ENCODE results near the gene RBFOX2.
"Not testable (repeated sequence)": the region's sequence is repeated elsewhere in the genome, so short reads cannot be mapped to it uniquely, and the experiment has no call there.

The RBFOX2 gene

DNA sequence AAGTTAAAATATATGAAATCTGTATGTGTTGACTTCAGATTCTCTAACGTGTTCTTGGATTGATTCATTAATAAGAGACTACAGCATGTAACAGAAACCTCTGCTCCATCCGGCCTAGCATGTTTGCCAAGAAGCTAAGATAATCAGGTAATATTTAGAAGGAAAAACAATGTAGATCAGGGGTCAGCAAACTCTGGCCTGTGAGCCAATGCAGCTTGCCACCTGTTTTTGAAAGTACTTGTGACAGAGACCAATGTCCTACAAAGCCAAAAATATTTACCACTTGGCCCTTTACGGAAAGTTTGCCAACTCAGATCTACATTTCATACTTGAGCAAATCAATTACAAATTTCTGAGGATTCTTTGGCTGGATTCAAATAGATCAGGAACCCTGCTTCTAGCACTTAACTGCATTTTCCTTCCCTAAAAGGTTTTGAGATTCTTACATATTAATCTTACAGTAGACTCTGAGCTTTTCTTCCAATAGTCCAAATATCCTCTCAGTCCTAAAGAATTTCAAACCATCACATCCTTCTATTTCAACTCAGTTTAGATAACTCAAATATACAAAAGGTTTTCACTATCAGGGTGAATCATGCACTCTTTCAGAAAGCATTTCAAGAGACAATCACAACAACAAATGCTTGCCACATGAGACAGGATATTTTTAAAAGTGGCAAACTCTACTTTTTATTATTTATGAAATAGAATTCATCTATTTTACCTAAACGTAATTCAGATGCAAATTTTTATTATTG lies 281.5 kb downstream of the RBFOX2 start:
- DNase-seq (ENCODE audit: extremely low read depth in 1 of 2, low read depth in 1 of 2) = no peak

GRCh38 chr22:35746248-35746647 lies 282.4 kb downstream of the RBFOX2 start:
- no peak for DNase-seq (ENCODE audit: extremely low read depth in 1 of 2, low read depth in 1 of 2)

DNA sequence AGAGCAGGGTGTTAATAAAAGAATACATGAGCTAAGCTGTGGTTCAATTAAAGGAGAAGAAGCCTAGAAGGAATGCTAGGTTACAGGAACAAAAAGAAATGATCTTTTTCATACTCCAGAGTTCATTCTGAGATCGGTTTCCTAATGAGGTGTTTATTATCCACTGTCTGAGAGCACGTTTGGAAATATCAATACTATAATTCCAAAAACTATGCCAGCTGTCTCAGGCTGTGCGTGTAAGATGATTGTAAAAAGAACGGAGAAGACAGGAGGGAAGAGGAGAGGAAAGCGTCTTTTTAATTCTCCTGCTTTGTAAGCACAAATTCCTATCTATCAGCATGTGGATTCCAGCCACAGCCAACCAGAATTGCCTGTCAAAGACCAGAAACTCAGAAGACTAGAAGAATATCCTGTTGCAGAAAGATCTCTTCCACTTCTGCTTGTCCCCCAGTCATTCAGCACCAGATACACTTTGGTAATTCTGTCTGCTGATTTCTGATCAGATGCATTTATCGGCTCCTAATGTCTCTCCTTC lies 285.2 kb downstream of the RBFOX2 start:
- DNase-seq (ENCODE audit: extremely low read depth in 1 of 2, low read depth in 1 of 2) = no peak

GRCh38 chr22:35742342-35743100 lies 286.1 kb downstream of the RBFOX2 start:
- DNase-seq (ENCODE audit: extremely low read depth in 1 of 2, low read depth in 1 of 2) = no peak

GRCh38 chr22:35740616-35741015 lies 288.0 kb downstream of the RBFOX2 start:
- DNase-seq (ENCODE audit: extremely low read depth in 1 of 2, low read depth in 1 of 2) = no peak

- DNase-seq (ENCODE audit: extremely low read depth in 1 of 2, low read depth in 1 of 2) = no peak
Measured at GRCh38 chr22:35739931-35740380, 288.7 kb downstream of the RBFOX2 start.

DNA sequence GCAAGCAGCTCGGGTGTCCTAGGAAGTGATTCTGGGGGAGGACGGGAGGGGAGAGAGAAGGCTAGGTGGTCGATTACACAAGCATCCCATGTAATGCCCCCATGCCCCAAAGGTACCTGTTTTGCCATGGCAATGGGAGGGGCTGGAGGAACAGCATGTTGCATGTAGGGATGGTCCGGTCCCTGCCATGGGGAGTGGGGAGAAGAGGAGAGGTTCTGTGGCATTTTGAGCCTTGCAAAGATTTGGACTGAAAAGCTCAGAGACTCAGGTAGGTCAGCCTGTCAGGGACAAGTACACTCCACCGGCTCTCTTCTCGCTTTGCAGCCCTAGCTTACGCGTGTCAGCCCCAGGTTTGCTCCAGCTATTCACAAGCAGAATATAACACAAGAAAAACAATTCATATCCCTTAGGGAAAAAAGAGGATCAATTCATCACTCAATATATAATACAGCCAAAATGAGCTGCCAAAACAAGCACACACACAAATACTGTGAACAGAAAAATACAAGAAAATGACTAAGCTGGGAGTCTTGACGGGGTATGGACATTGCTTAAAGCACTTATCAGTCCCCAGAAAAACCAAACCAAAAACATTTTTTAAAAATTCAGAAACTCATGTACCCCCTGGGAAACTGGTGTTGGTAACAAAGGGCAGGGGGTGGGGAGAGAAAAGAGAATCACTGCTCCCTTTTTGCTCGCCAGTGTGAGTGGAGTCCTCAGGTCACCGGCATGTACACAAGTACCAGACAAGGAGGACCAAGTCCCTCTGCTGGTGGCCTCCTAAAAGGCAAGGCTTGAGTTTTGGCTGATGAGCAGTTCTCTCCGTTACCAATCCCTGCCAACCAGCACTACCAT lies 289.3 kb downstream of the RBFOX2 start:
- no peak for DNase-seq (ENCODE audit: extremely low read depth in 1 of 2, low read depth in 1 of 2)

- DNase-seq (ENCODE audit: extremely low read depth in 1 of 2, low read depth in 1 of 2) = not testable (repeated sequence)
Measured at GRCh38 chr22:35737886-35738285, 290.7 kb downstream of the RBFOX2 start.

DNA sequence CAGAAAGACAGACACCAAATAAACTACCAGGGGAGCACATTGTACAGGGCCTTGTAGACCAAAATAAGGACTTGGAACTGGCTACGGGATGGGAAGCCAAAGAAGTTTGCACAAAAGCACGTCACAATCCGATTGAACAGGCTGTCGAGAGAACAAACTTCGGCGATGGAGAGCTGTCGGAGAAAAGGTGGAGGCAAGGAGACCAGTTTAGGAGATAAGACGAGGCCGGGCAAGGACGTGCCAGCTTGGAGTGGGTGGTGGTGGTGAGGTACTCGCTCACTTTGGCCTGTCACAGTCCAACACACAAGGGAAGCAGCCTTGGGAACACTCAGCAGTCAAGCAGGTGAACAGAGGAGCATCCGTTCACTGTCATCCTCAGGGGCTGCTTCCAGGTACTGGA lies 291.9 kb downstream of the RBFOX2 start:
- DNase-seq (ENCODE audit: extremely low read depth in 1 of 2, low read depth in 1 of 2) = no peak

DNA sequence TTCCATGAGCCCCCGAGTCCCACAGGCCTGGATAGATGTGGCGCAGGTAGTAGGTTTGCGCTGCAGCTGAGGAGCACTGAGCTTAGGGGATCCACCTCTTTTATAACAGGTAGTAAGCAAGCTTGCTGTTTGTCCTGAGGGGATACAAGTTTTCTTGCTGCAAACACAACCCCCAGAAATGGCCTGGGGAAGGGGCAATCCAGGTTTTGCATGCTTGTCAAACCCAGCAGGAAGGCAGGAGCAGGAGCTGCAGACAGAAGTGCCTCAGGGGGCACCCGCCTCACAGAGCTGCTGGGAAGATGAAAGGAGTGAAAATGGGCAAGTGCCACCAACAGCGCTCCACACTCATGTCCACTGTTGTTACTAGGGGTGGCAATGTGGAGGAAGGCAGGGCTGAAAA lies 292.5 kb downstream of the RBFOX2 start:
- DNase-seq (ENCODE audit: extremely low read depth in 1 of 2, low read depth in 1 of 2) = no peak

- DNase-seq (ENCODE audit: extremely low read depth in 1 of 2, low read depth in 1 of 2) = no peak
Measured at GRCh38 chr22:35735542-35735941, 293.1 kb downstream of the RBFOX2 start.

DNA sequence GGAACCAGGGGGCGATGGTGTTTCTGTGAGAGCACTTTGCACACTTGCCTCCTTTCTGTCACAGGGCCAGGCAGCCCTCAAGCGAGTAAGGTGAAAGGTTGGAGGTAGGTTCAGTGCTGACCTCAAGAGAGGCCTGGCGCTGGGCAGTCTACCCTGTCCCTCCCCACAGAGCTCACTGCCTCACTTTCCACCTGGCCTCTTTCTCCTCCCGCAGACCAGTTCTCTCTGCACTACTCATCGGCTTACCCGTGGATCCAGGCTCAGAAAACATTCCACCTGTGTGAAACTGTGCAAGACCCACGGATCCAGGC lies 294.2 kb downstream of the RBFOX2 start:
- no peak for DNase-seq (ENCODE audit: extremely low read depth in 1 of 2, low read depth in 1 of 2)

- no peak for DNase-seq (ENCODE audit: extremely low read depth in 1 of 2, low read depth in 1 of 2)
Measured at GRCh38 chr22:35733791-35734516, 294.7 kb downstream of the RBFOX2 start.

GRCh38 chr22:35733036-35733435 lies 295.6 kb downstream of the RBFOX2 start:
- no peak for DNase-seq (ENCODE audit: extremely low read depth in 1 of 2, low read depth in 1 of 2)

DNA sequence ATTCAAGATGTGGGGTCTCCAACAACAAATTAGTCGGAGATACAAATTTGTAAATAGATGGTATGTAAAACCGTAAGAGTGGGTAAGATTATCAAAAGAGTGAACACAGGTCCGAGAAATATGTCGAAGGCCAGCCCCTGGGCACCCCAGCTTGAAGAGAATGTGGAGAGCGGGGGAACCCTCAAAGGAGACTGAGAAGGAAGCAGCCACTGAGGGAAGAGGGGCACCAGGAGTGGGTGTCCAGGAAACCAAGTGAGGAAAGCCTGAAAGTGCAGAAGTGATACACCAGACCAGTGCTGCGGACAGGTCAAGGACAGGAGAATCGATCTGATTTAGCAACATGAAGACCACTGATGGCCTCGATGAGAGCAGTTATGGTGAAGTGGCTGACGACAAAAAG lies 296.5 kb downstream of the RBFOX2 start:
- DNase-seq (ENCODE audit: extremely low read depth in 1 of 2, low read depth in 1 of 2) = no peak

DNA sequence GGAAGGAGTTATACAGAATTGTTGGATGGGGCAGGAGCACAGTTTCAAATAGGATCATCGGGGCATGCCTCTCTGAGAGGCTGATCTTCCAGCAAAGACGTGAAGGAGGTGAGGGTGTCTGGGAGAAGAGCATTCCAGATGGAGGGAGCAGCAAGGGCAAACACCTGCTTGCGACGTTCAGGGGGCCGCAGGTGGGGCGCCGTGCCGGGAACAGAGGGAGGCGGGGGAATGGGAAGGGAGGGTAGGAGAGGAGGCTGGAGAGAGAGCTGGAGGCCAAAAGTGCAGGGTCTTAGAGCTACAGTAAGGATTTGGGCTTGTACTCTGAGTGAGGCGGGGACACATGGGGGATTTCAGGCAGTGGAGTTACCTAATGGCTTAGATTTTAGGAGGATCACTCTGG lies 297.3 kb downstream of the RBFOX2 start:
- DNase-seq (ENCODE audit: extremely low read depth in 1 of 2, low read depth in 1 of 2) = no peak

GRCh38 chr22:35729309-35729698 lies 299.3 kb downstream of the RBFOX2 start:
- DNase-seq (ENCODE audit: extremely low read depth in 1 of 2, low read depth in 1 of 2) = no peak

DNA sequence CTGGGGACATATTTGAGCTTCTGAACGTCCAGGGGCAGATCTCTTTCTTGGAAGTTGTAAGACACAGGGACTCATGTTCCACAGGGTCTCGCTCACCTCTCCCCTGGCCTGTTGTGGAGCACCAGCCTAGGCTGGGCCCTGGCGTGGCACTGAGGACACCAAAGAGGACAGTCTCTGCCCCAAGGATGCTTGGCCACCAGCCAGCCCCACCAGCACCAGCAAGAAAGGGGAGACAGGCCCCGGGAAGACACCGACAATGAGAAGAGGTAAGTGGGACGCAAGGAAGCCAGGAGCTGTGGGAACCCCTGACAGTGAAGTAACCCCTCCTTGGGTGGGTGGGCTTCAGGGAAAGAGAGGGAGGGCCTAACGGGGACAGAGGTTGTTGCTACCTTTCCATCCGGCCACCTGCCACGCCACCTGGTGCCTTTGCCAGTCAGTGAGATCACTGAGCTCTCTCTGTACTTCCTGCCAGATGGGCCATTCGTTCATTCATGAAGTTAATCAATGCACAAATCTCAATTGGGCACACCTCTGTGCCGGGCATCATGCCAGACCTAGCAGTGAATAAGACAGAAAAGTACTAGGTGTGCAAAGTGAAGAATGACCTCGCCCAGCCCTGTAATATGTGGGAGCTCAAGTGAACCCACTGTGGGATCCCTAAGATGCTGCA lies 299.9 kb downstream of the RBFOX2 start:
- DNase-seq (ENCODE audit: extremely low read depth in 1 of 2, low read depth in 1 of 2) = no peak

- DNase-seq (ENCODE audit: extremely low read depth in 1 of 2, low read depth in 1 of 2) = no peak
Measured at GRCh38 chr22:35727436-35727835, 301.2 kb downstream of the RBFOX2 start.

DNA sequence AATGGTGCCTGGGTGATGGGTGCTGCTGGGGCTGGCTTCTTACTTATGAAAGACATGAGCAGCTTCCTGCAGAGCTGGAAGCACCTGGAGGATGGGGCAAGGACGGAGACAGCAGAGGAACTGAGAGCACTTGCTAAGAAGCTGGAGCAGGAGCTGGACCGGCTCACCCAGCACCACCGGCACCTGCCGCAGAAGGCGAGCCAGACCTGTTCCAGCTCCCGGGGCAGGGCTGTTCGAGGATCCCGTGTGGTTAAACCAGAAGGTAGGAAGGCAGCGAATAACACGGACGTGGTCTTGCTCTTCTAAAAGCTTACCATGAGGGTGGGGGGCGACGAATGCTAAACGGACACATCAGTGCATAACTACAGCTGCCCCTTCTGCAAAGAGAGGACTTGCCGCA lies 301.7 kb downstream of the RBFOX2 start:
- no peak for DNase-seq (ENCODE audit: extremely low read depth in 1 of 2, low read depth in 1 of 2)
